ENCODE results near the gene NAALADL2.

- TF ChIP-seq CTCF (IDR thresholded peaks at IDR 0.05) (no peak), TCF7L2 (IDR thresholded peaks at IDR 0.05; ENCODE audit: low read depth, low read length) (no peak), POLR2AphosphoS5 (IDR thresholded peaks at IDR 0.05; ENCODE audit: low read depth, low read length) (no peak)
Observed at GRCh38 chr3:175267121-175267531, 408.0 kb downstream of the NAALADL2 start.
